IPS DF 19.7 (cell line): ENCODE results near the gene APOL6.
"Not testable (repeated sequence)": the region's sequence is repeated elsewhere in the genome, so short reads cannot be mapped to it uniquely, and the experiment has no call there.

Experiments used
- DNase-seq: peaks from one replicate; pipeline ENCODE4 v3.0.0-alpha.2; 2013; ENCODE audit warnings: low read depth, low spot score

Gene APOL6

DNA sequence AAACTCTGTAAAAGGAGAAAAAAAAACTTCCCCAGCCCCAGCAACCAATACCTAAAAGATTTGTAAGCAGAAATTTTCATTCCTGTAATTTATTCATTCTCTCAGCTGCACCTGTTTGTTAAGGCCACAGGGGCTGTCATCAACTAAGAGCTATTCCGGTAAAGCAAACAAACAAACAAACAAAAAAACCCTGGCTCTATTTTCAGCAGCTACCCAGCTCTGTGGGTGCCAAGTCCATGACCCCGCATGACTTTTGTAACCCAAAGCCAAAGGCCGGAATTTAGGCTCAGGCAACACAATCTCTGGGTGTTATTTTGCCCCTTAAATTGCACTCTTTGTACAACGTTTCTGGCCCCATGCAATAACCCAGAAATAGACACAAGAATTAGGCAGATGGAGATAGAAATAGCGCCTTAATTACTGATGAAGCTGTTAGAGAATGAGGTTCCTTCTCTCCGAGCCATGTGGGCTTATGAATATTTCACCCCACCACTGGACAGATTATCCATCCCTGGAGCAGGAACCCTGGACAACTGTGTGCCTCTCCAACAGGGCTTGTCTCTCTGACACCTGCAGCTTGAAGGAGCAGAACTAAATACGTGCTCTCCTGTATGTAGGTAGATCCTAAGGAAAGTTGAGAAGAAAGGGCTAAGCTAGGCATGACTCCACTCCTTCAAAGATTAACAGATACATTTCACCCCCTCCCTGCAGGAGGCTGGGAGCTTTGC lies 29.4 kb downstream of the APOL6 start:
- DNase-seq, result no peak

DNA sequence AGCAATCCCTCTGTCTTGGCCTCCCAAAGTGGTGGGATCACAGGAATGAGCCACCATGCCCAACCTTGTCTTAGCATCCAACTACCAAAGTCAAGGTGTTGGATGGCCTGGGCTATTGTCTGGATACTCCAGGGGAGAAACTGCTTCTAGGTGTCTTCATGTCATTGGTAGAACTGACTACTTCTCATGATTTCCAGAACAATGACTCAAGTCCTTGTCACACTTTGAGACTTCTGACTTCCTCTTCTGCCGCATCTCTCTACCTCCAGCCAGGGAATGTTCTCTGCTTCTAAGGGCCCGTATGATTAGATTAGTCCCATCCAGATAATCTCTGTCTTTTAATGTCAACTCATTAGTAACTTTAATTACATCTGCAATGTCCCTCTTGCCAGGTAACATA lies 30.6 kb downstream of the APOL6 start:
- DNase-seq, result no peak

DNA sequence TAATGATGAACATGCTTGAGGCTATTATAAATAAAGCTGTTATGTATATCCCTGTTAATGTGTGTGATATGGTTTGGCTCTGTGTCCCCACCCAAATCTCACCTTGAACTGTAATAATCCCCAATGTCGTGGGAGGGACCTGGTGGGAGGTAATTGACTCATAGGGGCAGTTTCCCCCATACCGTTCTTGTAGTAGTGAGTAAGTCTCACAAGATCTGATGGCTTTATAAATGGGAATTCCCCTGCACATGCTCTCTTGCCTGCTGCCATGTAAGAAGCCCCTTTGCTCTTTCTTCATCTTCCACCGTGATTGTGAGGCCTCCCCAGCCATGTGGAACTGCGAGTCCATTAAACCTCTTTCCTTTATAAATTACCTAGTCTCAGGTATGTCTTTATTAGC lies 31.2 kb downstream of the APOL6 start:
- not testable (repeated sequence) for DNase-seq

DNA sequence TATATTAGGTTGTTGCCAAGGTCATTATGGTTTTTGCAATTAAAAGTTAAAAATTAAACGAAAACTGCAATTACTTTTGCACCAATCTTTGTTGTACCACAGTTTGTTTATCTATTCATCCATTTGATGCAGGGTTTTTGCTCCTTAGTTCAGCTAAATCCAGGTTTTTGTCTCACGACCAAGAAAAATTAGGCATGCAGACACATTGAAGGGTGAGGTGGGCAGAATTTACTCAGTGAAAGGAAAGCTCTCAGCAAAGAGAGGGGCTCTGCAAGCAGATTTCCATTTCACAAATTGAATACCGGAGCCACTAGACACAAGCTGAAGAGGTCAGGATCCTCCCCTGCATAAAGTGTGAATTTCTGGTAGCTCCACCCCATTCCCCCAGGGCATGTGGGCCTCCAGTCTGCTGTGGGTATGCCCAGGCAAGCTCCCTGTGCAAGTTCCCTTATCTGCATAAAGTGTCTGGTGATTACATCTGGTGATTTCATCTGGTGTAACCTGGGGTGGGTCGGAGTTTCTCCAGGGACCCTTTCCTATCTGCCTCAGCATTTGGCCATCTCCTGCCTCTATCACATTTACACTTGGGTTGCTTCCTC lies 33.3 kb downstream of the APOL6 start:
- no peak for DNase-seq

DNA sequence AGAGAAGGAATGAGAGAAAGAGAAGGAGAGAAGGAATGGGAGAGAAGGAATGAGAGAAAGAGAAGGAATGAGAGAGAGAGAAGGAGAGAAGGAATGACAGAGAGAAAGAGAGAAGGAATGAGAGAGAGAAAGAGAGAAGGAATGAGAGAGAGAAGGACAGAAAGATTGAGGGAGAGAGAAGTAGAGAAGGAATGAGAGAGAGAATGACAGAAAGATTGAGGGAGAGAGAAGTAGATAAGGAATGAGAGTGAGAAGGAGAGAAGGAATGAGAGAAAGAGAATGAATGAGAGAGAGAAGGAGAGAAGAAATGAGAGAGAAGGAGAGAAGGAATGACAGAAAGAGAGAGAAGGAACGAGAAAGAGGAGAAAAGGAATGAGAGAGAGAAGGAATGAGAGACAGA lies 35.3 kb downstream of the APOL6 start:
- no peak for DNase-seq

DNA sequence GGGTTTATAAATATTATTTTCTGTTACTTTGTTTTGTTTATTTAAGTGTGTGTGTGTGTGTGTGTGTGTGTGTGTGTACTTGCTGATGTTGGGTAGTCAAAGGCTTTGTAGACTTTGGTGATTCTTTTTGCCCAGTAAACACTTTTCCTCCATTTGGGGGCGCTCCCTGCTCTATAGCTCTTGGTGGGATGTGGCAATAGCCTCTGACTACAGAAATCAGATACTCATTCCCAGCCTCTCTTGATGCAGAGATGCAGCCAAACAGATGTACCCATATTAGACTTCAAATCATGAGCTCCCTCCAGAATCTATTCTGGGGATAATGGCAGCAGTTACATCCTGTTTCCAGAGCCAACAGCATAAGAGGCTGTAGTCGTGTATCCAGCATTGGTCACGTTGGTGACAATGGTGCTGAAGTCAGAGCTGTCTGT lies 36.0 kb downstream of the APOL6 start:
- no peak for DNase-seq

DNA sequence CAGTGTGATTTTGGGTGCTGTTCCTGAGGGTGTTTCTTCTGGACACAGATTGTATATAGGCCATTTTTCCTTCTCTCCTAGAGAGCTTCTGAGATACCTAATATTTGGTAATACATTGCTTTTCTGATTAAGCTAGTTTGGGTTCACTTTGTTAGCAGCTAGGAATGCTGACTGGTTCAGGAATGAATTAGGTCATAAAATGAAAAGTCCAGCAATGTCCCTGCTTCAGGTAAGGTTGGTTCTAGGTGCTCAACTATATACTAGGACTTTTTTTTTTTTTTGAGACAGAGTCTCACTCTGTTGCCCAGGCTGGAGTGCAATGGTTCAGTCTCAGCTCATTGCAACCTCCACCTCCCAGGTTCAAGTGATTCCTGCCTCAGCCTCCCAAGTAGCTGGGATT lies 36.5 kb downstream of the APOL6 start:
- no peak for DNase-seq

DNA sequence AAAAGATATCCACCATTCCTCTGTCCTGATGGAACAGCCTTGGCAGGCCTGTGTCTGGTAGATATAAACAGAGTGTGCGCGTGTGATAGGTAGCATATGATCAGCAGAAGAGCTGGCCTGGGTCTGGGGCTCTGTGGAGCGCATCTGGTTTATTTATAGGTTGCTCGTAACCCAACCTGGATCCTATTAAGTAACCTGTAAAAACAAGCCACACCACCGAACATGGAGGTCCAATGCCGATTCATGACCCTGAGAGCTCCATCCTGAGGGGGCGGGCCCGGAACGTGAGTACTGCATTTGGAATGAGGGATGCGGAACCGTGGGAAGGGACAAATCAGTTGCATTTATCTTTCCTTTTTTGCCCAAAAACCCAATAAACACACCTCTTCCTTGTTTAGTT lies 37.5 kb downstream of the APOL6 start:
- no peak for DNase-seq

DNA sequence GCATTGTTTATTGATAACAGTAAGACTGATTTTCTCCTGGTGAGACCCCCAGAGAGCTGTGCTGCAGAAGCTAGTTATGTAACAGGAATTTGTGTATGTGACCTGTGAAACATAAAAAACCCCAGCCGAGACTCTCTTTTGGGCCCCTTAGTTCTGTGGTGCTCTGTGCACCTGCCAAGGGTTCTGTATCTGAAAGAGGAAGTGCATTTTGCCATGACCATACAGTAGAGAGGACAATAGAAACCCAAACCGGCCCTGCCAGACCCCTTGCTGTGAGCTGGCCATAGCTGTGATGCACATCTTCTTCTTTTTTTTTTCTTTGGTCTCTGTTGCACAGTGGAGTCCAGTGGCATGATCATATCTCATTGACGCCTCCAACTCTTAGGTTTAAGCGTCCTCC lies 38.1 kb downstream of the APOL6 start:
- no peak for DNase-seq

DNA sequence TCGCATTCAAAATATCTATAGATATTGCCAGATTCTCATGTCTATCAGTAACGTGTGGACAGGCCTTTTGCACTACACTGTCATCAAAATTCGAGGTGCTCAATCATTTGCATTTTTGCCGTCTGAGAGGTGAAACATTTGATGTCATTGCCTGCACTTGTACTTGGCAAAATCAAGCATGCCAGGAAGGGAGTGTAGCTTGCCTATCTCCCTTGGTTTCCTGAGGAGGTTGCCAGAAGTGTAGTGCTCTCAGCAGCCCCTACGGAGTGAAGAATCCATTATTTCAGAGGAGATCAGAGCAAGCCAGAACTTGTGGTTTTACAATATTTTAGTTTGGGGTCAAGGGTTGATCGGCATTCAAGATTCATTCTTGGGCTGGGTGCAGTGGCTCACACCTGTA lies 39.2 kb downstream of the APOL6 start:
- no peak for DNase-seq

DNA sequence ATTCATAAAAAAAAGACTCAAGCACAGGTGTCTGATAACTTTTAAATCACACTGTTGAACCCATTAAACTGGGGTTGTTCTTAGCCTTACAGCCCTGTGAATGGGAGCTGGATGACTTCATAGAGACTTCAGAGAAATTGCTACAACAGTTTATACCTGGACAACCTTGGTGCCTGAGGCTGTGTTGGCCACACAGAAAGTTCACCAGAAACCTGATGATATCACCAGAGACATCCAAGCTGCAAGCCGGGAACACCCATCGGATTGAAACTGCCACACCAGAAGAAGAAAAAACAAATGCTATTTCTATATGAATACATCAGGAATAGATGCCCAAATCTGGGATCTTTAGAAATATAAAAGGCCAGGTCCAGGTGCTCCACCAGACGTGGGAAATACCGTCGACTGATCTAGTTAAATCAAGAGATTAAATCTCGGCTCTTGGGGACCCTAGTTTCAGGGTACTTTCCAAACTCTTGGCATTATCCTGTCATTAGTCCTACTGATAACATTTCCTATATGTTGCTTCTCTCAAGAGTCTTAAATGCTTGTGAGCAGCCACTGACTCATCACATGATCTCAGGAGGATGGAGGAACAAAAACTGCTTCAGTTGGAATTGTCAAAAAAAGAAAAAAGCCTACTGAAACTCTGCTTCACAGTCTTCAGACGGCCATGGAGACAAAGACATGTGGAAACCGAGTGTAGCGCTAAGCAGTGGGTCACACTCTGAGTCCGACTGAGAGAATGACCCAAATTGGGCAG lies 40.8 kb downstream of the APOL6 start:
- DNase-seq, result no peak

DNA sequence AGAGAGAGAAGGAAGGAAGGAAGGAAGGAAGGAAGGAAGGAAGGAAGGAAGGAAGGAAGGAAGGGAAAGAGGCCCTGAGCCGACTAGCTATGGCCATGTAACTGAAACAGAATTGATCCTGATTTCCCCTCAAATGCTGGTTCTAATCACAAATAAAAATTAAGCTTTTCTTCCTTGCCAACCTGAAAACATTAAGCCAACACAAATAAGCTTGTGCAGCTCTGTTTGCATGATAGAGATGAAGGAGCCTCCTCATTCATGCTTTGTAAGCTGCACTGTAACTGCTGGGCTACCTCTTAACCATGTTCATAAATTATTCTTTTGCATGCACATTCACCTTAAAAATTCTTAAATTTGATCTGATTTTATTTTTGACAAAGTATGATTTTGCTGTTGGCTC lies 41.8 kb downstream of the APOL6 start:
- no peak for DNase-seq

DNA sequence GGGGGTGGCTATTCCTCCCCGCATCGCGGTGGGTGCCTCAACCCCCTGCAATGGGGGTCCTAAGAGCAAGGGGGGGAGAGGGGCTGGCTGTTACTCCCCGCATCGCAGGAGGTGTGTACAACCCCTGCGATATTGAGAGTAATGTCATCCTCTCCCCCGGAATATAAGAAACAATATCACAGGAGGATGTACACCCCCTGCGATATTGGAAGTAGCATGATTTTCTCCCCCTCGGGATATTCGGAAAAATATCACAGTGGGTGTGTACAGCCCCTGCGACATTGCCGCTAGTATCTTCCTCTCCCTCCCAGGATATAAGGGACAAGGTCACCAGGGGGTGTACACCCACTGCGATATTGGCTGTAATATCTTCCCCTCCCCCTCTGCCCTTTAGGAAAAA lies 47.0 kb downstream of the APOL6 start:
- DNase-seq, result no peak

DNA sequence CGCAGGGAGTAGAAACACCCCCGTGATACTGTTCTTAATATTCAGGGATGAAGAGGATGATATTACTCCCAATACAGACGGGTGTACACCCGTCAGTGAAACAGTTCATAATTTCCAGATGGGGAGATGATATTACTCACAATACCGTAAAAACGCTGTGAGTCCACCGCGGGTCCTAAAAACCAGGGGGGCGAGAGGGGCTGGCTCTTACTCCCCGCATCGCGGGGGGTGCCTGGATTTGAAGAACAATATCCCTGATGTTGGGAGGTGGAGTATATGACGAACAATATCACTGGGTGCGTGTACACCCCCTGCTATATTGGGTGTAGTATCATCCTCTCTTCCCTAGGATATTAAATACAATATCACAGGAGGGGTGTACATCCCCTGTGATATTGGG lies 48.9 kb downstream of the APOL6 start:
- DNase-seq, result no peak

DNA sequence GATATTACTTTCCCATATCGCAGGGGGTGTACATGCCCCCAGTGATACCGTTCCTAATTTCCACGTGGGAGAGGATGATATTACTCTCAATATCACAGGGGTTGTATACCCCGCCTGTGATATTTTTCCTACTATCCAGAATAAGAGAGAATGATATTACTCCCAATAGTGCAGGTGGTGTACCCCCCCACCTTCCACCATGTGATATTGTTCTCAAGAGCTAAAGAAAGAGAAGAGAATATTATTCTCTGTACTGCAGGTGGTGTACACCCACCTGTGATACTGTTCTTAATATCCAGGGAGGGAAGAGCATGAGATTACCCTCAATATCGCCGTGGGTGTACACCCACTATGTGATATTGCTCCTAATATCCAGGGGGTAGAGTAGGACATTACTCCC lies 51.6 kb downstream of the APOL6 start:
- DNase-seq, result not testable (repeated sequence)

DNA sequence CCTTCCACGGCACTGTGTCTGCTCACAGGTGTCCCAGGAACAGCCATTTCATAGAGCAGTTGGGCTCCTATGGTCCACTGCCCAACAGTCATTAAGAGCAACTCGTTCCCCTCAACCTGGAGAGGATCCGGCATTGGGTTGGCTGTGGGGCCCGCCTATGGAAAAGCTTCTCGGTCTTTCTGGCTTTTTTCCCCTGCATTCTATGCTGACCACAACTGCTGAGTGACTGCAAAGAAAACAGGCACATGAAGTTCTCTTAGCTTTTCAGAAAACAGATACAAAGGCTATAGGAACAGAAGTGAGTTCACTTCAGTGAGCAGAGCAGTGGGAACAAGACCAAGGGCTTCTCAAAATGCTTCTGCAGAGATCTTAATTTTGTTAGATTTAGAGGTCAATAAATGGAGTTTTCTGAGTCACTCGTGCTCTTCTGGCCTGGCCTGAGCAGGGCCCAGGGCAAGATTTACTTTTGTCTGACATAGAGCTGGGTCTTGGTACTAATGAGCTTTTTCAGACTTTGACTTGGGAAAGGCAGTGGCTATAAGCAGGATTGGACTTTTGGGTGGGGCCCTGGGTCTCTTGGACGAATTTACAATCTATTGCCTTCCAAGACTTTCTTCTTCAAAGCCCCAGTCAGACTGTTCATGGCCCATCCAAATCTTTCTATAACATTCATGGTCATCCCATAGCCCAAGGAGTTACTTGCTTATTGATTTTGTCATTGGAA lies 55.8 kb downstream of the APOL6 start:
- DNase-seq, result no peak

DNA sequence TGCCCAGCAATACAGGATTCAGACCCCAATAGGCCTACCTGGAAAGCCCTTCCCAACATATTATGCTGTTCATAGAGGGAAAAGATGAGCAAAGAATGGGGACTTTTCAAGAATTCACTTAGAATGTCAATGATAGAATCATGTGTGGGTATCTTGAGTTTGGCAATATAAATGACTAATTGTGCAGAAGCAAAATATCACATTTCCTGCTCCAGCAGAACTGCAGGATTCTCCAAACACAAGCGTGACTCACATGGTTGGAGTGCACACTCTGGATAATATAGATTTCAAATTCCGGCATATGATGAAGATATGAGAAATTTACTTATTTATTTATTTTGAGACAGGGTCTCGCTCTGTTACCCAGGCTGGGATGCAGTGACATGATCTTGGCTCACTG lies 56.9 kb downstream of the APOL6 start:
- no peak for DNase-seq

DNA sequence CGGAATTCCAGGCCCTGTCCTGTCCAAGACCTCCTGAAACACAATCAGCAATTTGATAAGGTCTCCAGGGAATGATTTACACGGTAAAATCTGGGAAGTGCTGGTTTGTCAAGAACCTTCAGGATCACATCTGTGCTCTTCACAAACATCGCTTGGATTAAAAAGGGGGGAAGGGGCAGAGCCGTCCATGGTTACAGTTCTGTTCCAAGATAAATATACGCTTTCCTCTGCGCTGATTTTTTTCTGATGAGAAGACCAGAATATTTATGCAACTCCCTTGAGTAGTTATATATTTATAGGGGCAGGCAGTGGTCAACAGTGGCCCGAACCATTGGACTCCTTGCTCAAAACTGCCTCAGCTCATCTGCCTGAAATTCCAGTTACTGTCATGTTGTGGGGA lies 60.2 kb downstream of the APOL6 start:
- DNase-seq, result no peak

DNA sequence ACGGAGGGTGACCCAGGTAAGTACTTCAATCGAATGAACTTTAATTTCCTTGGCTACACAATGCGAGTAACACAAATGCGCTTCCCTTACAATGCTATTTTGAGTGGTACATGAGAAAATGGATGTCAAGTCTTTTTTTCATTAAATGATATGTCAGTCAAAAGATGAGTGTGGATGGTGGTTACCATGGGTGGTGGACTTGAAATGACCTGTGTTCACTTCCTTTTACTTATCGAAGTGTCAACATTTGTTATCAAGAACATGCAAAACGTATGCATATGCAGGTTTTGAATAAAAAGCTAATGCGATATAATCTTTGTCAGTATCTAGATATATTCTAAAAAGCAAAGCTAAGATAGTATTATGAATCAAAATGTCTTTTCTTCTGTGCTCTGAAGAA lies 60.7 kb downstream of the APOL6 start:
- no peak for DNase-seq

DNA sequence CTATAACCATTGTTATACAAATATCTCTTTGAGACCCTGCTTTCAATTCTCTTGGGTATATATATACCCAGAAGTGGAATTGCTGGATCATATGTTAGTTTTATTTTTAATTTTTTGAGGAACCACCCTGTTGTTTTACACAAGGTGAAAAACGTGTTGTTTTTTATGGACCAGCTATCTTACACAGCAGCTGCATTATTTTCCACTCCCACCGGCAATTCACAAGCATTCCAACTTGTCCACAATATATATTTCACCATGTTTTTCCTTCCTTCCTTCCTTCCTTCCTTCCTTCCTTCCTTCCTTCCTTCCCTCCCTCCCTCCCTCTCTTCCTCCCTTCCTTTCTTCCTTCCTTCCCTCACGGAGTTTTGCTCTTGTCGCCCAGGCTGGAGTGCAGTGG lies 63.1 kb downstream of the APOL6 start:
- no peak for DNase-seq

DNA sequence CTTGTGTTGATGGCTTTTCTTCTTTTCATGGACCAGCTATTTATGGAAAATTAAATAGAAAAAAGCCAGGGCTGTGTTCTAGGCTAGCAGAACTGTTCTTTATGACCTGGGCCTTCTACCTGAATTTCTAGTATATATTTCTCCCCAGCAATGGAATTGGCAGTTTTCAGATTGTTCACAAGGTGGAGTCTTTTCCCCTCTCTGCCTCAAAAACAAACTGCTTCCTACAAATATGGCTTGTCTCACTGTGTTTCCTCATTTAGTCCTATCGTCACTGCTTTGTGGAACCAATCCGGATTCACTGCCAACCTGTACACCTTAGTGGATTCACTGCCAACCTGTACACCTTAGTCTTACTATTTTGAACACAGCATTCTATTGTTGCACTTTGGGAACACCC lies 64.4 kb downstream of the APOL6 start:
- no peak for DNase-seq

DNA sequence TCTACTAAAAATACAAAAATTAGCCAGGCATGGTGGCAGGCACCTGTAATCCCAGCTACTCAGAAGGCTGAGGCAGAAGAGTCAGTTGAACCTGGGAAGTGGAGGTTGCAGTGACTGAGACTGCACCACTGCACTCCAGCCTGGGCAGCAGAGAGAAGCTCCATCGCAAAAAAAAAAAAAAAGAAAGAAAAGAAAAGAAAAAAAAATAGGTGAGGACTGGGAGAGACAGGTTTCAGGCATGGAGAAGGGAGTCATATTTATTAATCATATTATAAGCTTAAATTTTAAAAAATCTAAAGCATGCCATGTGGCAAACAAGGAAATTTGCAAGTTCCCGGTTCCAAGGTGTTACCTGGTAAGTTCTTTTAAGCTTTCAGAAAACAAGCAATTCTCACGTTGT lies 69.3 kb downstream of the APOL6 start, which contains the start of gene APOL5:
Gene APOL5, plus strand, starts transcription at position 301 of the 400 bp plus-strand sequence. Its CDS starts 0 bp downstream, at position 301.
- no peak for DNase-seq
